ENCODE measurements around the gene BRINP2.

Gene BRINP2

GRCh38 chr1:177228693-177229065, 57.9 kb downstream of the BRINP2 start:
- DNase-seq = no peak

- no peak for DNase-seq
These were observed 59.0 kb downstream of the BRINP2 start for GRCh38 chr1:177229781-177230180.

GRCh38 chr1:177230228-177231016, 59.7 kb downstream of the BRINP2 start:
- no peak for DNase-seq

- DNase-seq = no peak
These were observed 64.6 kb downstream of the BRINP2 start for GRCh38 chr1:177235350-177235749.

- no peak for DNase-seq
These were observed 66.2 kb downstream of the BRINP2 start for GRCh38 chr1:177236962-177237361.

DNA sequence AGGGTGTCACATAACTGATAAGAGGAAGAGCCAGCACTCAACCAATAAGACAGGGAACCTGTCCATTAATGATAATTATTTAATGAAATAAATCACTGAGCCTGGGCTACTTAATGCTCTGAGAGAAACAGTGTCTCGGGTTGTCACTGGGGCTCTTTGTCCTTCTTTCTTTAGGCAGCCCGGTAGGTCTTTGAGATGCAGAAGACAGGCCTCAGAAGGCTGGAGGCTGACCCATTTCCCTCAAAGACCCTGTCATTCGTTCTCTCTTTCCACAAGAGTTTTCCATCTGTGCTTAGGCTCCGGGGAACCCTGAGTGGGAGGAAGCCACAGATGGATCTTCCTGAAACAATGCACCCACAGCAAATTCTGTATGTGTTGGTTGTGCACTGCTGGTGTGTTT, 68.2 kb downstream of the BRINP2 start:
- no peak for DNase-seq

DNA sequence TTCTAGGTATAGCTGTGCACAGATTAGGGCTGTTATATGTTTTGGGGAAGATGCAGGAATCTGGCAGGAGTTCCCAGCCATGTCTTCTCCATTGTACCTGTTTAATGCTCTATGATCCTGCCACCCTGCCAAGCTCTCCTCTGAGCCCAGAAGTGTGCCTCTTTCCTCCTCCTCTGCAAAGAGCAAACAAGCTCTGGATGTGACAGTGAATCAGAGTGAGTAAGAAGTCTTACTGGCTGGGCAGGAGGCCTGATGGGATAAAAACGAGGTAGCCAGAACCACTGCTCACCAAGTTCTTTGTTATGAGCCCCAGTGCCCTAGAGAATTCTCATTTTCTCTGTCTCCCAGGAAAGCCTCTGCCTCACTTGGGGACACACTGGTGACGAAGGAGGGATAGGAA, 69.0 kb downstream of the BRINP2 start:
- no peak for DNase-seq

- no peak for DNase-seq
These were observed 73.0 kb downstream of the BRINP2 start for GRCh38 chr1:177243773-177244172.

DNA sequence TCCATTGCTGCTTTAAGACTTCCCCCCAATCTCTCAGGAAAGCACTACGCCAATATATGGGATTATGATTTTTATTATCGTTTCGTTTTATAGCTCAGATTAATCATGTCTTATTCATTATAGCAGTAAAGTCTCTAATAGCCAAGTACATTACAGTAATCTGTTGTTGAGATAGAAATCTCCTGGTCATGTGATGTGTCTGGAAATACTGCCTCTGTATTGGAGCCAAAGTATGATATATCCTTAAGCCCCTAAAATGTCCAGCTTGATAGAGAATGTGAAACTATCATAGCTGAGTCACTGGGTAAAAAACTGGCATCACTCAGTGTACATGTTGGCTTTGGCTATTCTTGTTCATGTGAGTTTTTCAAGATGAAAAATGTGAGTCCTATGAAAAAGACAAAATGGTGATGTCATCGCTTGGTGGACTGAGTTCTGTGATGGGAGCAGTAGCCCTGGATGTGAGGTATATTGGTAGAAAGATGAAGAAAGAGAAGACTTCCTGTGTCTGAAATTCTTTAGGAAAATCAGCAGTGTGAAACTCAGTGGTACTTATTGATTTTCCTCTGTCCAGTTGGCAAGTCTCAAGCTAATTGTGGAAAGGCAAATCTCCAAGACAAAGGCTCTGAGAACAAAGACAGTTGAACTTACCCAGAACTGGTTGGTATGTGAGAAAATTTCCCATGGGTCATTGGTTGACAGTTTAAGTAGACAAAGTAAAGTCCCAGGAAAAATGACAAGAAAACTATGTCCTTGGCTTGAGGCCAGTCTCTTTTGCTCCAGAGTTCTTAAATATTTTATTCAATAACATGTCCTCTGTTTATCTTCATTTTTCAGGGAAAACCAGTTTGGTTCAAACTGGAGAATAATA, 76.2 kb downstream of the BRINP2 start:
- DNase-seq = no peak

- DNase-seq = no peak
These were observed 76.9 kb downstream of the BRINP2 start for GRCh38 chr1:177247623-177248176.

DNA sequence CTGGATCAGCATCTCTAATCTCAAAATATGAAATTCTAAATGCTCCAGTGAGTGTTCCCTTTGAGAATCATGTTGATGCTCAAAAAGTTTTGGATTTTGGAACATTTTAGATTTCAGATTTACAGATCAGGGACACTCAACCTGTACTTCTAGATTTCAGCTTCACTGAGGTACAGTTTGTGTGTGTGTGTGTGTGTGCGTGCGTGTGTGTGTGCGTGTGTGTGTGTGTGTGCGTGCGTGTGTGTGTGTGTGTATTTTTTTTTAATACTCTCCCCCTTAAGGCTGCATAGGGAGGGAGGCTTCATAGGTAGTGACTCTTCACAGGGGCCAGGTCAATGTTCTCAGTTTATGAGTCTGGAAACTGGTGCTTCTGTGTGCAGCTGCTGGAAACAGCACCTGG, 77.5 kb downstream of the BRINP2 start:
- DNase-seq = no peak

DNA sequence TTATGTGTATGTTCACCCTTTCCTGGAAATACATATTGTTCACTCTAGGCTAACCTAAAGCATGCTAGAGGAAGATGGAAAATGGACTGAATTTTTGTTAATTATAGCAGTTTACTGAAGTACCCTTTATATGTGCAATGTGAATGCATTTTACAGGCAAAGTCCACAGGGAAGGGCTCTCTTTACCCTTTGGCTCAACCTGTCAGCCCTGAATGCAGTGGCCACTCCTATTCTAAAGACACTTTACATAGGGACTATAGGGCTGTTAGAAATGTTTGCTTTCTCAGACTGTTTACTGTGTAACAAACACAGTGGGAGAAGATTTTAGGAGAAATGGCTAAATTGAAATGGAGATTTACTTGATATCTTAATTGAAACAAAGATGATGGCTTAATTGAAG, 78.5 kb downstream of the BRINP2 start:
- DNase-seq = no peak

DNA sequence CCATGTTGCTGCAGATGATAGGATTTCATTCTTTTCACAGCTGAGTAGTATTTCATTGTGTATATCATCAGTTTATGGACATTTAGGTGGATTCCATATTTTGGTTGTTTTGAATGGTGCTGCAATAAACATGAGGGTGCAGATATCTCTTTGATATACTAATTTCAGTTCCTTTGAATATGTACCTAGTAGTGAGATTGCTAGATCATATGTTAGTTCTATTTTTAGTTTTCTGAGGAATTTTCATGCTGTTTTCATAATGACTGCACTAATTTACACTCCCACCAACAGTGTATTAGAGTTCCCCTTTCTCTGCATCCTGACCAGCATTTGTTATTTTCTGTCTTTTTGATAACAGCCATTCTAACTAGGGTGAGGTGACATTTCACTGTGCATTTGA, 82.1 kb downstream of the BRINP2 start:
- DNase-seq = no peak

- no peak for DNase-seq
These were observed 84.7 kb downstream of the BRINP2 start for GRCh38 chr1:177255411-177255810.

- DNase-seq = no peak
These were observed 85.7 kb downstream of the BRINP2 start for GRCh38 chr1:177256153-177257075.

DNA sequence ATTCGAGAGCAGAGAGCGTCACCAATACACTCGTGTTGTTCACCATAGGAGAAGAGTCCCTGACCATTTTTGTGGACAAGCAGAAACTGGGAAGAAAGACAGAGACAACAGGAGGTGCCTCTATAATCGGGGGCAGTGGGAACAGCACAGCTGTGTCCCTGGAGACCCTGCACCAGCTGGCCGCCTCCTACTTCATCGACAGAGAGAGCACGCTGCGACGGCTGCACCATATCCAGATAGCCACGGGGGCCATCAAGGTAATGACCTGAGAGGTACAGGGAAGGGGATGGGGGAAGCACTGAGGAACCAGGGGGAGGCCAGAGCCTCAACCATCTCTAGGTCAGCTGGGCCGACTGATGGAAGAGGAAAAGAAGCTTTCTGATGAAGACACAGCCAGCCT, 86.4 kb downstream of the BRINP2 start:
- no peak for DNase-seq

- DNase-seq = no peak
These were observed 86.8 kb downstream of the BRINP2 start for GRCh38 chr1:177257576-177257975.

DNA sequence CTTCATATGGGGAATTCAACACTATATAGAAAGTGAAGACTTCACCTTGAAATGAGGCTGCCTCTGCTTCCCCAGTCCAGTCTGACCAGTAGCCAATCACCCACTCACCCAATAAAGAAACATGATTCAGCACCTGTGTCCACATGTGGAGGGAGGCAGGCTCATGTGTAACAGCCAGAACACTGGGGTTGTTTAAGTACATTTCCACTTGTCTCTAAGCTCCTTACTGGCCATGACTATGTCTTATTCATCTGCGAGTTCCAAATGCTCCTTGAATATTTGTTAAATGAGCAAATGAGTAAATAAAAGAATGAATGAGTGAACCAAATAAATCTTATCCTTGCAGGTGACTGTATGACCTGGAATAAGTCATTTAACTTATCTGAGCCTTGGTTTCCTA, 100.1 kb downstream of the BRINP2 start:
- no peak for DNase-seq

DNA sequence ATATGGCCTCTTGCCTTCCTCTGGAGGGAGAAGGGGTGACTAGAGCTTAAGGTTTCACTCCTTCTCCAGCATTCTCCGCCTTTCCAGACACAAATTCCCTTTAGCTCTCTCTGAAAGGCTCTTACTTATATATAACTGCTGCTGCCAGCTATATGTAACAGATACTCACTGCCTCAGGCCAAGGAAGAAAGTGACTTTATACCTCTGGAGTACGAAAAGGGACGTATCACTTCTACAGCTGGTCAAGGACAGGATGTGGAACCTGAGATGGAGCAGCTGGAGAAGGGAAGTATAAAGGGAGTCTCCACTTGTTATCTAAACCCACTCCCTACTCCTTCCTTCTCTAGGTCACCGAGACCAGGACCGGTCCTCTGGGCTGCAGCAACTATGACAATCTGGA, 102.4 kb downstream of the BRINP2 start:
- no peak for DNase-seq

- DNase-seq = no peak
These were observed 104.0 kb downstream of the BRINP2 start for GRCh38 chr1:177274687-177275211.

DNA sequence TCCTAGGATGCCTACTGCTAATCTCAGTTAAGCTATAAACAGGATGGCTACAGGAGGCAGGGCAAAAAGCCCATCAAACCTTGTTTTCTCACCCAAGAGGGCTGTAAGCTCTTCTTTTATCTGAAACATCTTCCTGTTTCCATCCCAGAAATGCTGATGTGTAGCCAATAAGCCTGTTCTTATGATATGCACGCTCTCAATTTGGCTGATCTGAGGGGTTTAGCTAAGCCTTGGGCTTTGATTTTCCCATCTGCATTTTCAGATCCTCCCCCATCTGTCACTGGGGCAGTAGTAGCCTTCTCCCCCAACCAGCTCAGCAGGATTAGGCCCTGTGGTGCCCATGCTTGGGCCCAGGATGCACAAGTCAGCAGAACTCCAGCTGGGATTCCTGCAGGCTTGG, 105.0 kb downstream of the BRINP2 start:
- no peak for DNase-seq

GRCh38 chr1:177278626-177279390, 108.0 kb downstream of the BRINP2 start:
- DNase-seq = no peak

Measured in NCI-H2171 (cell line).